ENCODE data around the gene THSD4. TPM values are rescaled to one million over a fixed set of nuclear protein-coding genes. Genes with fewer than 3 reads are reported as not detected.

The THSD4 gene
- total RNA-seq, 1 donor from 2014 or later: 2.7 TPM

DNA sequence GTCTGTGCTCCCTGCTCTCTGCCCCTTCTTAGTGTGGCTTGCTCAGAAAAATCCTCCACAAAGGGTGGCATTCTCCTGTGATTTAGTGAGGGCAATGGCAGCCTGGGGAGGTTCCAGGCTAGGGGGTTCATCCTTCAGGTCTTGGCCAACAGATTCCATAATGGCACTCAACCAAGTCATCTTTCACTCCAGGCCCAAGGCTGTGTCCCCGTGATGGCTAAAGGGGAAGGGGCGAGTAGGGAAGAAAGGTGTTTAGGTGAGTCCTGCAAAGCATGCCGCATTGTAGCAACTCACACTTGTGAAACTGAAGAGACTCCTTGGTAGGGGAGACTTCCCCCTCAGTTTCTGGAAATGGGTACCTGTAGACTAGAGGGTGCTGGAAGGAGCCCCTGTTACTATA is 105.6 kb downstream of the THSD4 start:
- no peak for DNase-seq (ENCODE audit: low read depth)

DNA sequence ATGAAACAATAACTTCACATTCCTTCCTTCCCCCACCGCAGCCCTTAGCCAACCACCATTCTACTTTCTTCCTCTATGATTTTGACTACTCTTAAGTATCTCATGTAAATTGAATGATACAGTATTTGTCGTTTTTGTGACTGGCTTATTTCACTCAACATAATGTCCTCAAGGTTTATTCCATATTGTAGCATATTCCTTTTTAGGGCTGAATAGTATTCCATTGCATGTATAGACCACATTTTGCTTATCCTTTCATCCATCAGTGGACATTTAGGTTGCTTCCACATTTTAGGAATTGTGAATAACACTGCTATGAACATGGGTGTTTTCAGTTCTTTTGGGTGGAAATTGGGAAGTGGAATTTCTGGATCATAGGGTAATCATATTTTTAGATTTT is 106.1 kb downstream of the THSD4 start:
- no peak for DNase-seq (ENCODE audit: low read depth)

DNA sequence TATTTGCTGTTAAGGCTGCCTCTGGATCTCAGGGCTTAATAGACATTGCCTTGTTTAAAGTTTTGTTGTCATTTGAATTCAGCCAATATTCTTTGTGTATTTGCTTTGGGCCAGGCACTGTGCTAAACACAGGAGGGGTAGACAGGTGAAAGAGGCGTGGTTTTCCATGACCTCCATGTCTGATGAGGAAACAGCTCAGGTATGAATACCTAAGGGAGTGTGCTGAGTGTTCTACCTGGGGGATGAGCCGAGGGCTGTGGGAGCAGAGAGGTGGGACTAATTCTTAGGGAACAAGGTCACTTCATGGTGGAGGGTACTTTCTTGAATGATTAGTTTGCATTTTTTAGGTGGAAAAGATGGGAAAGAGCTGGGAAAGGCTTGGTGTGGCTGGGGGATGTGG is 108.2 kb downstream of the THSD4 start:
- DNase-seq (ENCODE audit: low read depth): no peak

DNA sequence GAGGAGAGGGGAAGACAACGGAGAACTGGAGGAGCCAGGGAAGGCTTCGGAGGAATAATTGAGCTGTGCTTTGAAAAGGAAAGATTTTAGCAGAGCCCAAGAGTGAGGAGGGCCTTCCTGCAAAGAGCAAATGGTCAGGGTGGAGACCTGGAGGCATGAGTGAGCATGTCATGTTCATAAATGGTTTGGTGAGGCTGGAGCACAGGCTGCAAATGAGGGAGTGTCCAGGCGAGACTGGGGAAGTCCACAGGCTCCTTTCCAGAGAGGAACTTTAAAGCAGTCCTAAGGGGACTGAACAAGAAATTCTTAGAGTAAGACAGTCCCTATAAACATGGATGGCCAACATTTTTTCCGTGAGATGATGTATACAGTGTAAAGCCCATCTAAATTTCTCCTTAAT is 108.8 kb downstream of the THSD4 start:
- peak; percentile 6 for DNase-seq (ENCODE audit: low read depth)

DNA sequence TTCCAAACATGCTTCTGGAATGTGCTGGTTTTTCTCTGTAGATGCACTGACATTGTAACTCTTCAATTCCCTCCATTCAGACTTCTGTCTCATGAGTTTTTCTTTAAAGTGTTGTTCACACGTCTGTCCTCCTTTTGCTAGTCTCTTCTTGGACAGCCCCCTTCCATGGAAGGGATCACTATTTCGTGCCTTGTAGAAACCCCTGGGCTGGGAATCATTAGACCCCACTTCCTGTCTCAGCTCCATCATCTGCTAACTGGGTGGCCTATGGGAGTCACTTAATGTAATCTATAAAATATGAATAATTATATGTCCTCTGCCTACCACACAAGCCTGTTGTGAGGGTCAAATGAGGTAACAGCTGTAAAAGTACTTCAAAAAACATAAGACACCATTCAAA is 110.6 kb downstream of the THSD4 start:
- no peak for DNase-seq (ENCODE audit: low read depth)

DNA sequence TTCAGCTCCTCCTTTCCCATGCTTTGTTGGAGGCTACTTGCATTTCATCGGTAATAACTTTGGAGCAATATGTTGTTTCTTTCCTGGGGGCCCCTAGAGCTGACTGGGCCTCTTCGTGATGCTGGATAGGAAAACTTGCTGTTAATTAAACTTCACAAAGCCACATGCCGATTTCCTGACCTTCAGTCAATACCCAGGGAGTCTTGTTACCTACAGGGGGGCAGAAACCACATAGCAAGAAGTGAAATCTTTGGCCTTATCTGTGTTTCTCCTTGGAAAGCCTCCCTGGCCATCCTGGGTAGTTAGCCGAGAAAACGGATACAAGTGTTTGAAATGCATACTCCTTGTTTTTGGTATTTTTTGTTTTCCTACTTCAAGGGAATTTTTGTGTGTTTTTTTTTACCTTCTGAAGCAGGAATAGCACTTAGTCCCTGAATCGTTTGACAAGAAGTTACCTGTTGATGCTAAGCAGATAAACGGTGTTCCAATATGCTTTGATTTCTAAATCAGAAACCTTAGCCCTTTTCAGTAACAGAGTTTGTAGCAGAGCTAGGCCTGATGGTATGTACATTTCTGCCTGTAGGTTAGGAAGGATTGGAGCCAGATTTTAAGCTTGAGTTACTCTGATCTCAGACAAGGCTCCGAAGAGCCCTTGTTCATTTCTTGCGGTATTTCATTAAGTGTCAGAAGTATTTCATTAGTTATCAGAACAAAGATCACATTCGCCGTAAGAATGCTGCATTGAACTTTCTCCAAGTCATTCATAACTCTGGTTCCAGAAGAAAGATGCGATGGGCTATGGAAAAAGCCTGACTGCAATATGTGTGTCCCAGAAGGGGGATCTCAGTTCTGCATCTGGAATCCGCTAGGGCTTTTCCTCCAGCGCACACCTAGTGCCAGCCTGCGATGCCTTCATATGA is 111.5 kb downstream of the THSD4 start:
- DNase-seq (ENCODE audit: low read depth): no peak

DNA sequence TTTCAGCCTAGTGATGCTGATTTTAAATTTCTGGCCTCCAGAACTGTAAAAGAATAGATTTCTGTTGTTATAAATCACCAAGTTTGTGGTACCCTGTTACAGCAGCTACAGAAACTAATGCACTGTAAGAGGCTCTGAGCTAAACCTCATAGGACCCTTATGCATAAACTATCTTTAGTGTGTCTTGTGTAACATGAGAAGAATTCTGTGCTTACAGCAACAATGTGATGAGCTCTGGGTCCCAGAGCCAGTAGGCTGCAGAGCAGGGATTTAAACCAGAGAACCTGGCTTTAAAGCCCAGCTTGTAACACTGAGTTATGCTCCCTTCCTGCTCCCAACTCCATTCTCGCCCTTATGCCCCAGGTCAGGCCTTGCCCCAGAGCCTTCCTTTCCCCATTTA is 113.1 kb downstream of the THSD4 start:
- DNase-seq (ENCODE audit: low read depth): peak; percentile 18

DNA sequence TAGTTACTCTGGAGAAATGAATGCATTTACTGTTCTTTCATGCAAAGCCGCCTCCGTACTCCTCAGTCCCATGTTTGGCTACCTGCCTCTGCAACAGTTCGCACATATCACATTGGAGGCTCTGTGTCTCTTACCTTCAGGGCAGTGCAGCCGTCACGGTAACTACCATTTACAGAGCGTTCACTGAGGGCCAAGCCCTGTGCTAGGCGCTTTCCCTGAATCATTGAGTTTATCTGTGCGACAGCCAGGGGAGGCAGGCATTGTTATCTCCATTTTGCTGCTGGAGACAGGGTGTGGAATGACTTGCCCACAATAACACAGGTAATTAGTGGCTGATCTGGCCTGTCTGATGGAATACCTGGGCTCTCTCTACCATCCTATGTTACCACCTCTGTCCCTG is 115.0 kb downstream of the THSD4 start:
- no peak for DNase-seq (ENCODE audit: low read depth)

DNA sequence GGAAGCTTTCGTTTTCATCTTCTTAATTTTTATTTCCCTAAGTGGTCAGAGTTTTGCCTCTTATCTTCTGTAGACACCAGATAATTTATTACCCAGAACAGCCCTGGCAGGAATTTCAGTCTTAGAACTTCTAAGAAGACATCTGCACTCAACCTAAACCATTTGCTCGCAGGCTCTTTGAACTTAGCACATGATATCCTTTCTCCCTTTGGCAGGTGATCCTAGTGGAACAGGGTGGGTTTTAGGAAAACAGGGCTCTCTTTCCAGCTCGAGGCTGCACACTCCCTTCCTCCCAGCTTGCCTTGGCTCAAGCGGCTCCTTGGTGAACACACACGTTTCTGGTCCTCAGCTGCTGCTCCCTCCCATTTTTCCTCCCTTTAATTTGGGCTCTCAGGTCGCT is 116.5 kb downstream of the THSD4 start:
- no peak for DNase-seq (ENCODE audit: low read depth)

DNA sequence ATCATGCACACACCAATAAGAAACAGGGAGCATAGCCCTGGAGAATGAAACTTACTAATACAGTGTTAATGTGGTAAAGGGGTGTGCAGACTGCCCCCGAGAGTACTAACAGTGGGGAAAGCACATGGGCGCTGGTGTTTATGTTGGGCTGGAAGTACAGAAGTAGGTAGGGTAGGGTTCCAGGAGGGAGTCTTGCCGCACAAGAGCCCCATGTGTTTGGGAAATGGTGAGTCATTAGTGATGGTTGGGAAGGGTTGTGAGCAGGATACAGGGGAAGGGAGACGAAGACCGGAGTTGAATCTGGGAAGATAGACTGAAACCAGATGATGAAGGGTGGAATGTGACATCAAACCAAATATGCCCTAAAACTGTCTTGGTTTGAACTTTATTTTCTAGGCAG is 117.1 kb downstream of the THSD4 start:
- no peak for DNase-seq (ENCODE audit: low read depth)

DNA sequence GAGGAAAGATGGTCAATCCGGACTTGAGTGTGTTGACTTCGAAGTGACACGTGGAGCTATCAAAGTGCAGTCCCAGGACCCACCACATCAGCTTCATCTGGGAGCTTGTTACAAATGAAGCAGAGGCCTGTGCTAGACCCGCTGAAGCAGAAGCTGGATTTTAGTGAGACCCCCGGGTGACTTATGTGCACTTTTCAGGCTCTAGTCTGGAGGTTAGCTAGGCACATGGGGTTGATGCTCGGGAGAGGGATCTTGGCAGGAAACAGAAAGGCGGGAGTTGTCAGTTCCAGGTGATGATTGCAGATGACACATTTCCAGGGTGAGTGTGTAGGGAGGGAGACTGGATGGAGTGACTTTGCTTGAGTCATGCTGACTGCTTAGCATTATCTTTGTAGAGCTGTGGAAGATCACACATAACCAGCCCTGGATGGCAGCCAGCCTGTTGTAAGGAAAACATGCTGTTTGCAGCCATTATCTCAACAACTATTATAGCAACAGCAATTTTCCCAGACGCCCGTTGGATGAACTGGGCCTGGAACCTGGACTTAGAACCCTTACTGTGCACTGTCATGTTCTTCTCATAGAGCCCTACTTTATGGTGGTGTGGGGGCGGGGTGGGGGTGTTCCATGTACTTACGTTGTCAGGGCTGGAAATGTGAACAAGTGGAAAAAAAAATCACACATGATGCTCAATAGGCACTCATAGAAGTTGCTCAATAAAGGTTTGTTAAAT is 122.4 kb downstream of the THSD4 start:
- DNase-seq (ENCODE audit: low read depth): peak; percentile 66

DNA sequence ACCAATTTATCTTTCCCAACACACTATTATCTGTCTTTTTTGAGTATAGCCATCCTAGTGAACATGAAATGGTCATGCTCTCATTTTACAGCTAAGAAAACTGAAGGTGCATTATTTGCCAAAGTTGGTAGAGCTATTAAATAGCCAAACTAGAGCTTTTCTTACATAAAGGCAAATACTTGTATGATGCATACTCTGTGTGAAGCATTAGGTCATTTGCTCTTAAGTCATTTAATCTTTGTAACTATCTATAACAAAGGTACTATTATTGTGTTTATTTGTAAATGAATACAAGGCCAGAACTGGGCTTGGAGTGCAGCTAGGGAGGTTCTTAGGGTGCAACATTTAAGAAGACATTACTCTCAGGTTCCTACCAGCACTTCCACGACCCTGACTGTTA is 123.7 kb downstream of the THSD4 start:
- no peak for DNase-seq (ENCODE audit: low read depth)

DNA sequence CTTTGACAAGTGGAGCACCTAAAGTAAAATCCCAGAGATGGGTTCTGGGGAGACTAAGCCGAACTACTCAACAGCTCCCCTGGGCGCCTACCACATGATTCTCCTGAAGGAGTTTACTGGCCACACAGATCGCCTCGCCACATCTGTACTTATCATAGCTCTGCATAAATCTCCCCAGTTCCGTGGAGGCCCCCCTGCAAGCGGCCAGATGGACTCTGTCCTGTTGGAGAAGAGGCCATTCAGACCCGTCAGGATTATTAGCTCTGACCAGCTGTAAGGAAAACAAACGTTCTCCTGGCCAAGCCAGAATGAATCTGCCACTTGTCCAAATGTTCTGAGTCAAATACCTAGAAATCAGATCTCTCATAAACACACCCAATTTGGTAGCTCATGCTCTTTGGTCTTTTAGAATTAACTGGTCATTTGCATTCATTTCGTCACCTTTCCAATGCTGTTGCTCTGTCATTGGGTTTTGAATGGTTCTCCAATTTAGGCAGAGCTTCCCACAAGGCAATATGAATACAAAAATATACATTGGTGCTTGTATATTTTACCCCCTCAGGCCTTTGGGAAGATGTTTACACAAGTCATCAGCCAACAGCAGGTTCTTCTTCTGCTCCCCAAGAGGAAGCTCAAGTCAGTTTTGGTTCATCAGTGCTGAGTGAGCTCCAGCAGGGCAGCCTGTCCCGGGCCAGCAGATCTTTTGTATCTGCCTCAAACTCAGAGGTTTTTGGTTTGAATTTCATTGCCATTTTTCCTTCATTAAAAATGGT is 124.5 kb downstream of the THSD4 start:
- DNase-seq (ENCODE audit: low read depth): no peak

DNA sequence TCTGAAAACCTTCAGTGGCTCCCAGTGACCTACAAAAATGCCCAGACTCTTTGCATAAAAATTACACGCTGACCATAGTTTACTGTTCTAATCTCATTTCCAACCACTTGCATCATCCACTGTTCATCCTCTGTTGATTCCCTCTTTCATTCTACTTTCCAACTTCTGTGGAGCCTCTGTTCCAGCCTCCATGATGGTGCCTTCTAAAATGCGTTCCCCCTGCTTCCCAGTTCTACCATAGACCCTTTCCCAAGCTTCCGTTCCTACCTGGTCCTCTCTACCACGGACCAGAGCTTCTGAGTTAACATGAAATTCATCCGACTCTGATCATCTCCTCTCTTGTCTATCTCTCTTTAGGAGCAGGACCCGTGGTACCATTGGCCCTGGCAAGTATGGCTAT is 127.0 kb downstream of the THSD4 start:
- DNase-seq (ENCODE audit: low read depth): no peak

DNA sequence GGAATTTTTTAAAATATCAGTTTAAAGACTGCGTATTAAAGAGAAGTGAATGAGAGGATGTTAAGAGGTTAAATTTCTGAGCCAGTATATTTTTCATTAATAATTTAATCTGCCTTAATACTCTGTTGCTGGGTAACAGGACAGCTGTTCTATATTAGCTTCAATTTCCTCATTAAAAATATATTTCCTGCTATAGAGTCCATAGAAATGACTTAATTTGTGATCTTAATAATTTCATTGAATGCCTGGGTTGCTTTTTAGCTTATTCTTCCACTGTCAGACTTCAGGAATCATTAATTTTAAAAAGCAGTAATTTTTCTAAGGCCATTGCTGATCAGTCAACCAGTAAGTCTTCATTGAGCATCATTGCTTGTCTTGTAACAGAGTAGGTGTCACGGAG is 129.0 kb downstream of the THSD4 start:
- no peak for DNase-seq (ENCODE audit: low read depth)

DNA sequence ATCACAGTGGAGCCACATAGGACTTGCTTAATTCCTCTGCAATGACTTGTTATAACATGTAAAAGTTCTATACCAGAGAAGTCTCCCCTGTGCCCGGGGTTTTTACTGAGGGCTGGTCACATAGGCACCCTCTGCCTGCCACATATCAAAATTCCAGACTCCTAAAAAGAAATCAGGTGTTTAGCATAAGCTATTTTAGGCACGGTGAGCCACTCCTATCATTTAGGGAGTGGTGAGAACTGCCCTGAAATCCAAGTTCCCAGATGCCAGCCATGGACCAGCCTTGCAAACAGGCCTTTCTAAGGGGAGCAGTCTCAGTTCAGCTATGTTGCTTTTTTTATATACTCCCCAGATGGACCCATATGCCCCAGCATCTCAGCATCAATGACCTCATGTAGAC is 130.3 kb downstream of the THSD4 start:
- no peak for DNase-seq (ENCODE audit: low read depth)

DNA sequence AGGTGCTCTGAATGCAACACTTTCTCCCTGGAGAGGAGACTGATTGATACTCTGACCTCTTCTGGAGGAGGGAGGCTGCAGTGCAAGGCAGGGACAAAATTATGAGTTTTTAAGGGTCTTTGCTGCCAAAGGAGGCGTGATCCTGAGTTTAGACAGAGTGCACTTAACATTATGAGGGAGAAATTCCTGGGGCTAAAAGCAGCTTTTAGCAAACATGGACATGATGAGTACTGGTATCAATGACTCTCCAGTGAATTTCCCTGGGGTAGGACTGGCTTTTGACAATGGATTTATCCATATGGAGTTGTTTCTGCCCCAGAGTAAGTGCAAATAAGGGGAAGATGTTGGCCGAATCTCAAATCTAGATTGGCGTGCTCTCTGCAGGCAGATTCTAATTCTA is 133.1 kb downstream of the THSD4 start:
- DNase-seq (ENCODE audit: low read depth): no peak

DNA sequence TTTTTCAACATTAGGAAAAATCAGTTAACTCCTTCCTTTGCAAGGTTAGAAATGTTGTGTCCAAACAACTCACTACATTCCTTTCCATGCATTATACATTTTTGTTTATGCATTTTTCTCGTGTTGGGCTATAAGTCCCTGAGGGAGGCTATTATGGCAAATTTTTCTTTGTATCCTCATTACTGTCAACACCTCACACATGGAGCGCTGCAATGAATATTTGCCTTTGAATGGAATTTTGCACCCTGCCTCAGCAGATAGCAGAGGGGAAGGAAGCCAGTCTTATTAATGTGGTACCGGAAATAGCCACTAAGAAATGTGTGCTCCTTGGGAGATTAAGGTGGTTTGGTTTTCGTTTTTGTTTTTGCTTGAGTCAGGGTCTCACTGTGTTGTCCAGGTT is 134.7 kb downstream of the THSD4 start:
- no peak for DNase-seq (ENCODE audit: low read depth)

DNA sequence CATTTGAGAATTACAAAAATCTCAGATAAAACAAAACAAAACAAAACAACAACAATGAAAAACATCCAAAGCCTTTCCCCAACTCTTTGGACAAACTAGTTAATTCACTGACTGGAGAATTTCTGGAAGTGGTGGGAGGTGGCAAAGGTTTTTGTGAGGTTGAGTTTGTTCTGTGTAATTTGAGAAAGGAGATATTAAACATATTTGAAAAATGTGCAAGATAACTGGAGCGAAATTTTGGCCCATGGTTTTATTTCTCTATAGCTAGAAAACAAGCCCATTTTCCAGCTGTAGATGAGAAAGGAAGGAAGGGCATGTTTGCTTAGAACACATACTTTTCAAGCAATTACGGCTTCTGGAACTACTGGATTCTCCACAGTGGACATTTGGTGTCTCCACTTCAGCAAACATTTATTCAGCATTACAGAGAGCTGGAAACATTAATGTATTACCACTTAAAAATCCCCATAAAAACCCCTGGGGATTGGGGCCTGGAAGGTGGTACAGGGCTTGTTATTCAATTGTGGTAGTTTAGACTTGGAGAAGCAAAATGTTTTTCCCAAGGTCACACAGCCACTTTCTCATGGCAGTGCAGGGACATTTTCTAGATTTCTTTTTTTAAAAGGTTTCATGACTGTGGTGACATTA is 135.8 kb downstream of the THSD4 start:
- DNase-seq (ENCODE audit: low read depth): no peak

DNA sequence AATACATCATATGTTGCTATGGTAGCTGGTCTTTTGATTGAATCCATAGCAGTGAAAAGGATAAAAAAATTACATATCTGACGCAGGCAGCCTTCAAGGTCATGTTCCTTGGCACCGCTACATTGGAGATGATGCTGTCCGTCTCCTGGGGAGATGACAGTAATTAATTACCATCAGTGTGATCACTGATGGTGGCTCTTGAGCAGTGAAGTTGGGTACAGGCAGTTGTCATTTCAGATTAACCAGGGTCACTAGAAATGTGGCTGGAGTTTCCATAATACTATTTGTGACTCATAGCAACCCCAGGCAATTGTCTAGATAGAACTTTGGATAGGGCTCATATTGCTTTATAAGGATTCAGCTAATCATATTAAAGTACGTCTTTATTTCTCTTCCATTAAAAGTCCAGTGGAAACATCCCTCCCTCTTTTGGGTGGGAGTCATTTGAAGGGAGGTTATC is 136.3 kb downstream of the THSD4 start:
- peak; percentile 31 for DNase-seq (ENCODE audit: low read depth)

DNA sequence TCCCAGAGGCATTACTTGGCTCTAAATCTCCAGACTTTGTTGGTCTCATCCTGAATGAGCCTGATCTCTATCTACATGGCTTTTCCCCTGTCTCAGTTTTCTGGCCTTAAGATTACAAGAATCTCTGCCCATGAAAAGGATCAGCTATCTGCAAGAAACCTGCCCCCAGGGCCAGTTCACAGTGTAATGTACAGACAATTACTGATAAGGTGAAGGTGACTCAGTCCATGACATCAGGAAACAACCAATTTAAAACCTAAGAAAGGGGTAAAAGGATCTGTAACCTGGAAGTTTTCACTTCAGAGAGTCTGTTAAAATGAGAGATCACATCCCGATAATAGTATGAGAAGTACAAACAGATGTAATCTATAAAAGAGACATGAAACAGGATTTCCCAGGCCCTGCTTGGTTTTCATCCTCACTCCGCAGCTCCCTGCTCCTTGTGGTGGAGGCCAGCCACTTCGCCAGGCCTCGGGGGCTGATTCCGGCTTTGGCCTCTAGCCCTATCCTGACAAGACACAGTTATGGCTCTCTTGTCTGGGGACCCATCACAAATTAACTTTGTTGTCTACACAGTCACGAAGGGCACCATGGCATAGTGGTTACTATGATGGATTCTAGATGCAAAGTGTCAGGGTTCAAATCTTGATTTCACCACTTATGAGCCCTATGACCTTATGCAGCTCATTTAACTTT is 136.9 kb downstream of the THSD4 start:
- no peak for DNase-seq (ENCODE audit: low read depth)
